Kidney (tissue), 14 donors: ENCODE data around the gene ZNF554. TPM values are rescaled to one million over a fixed set of nuclear protein-coding genes. Genes with fewer than 3 reads are reported as not detected.

ENCODE experiments used
- DNase-seq, 5 donors: peaks; one replicate each; pipeline ENCODE4 v3.0.0-alpha.2; 2013 to 2020
- FAIRE-seq: peaks from 2 replicates; lab custom pipeline; 2012; peaks lifted over from hg19 to GRCh38; lab: Jason Lieb, UNC
- H3K27ac ChIP-seq, 2 donors: one replicate each; pipeline ENCODE4 v1.7.0; 2013; ENCODE audit warnings: low read depth in 2 of 2, low read length in 2 of 2, inconsistent platforms in 1 of 2
- H3K27me3 ChIP-seq: one replicate; pipeline ENCODE4 v1.7.1; 2013; ENCODE audit warnings: low read length, inconsistent platforms; ENCODE audit not compliant: control insufficient read depth, insufficient read depth
- H3K36me3 ChIP-seq, 3 donors: one replicate each; pipeline versions ENCODE4 v1.7.0 to v1.7.1; 2013; ENCODE audit warnings: low read length in 3 of 3, control low read depth in 1 of 3, inconsistent platforms in 1 of 3; ENCODE audit not compliant: insufficient read depth in 3 of 3, control insufficient read depth in 2 of 3
- H3K4me1 ChIP-seq, 3 donors: one replicate each; pipeline versions ENCODE4 v1.7.0 to v1.7.1; 2013; ENCODE audit warnings: low read length in 3 of 3, inconsistent platforms in 1 of 3, low read depth in 1 of 3; ENCODE audit not compliant: control insufficient read depth in 2 of 3, insufficient read depth in 2 of 3
- H3K4me3 ChIP-seq, 3 donors: one replicate each; pipeline versions ENCODE4 v1.7.0 to v1.8.1; 2013; ENCODE audit warnings: low read length in 3 of 3, control low read depth in 1 of 3, inconsistent platforms in 1 of 3
- H3K9ac ChIP-seq, 3 donors: one replicate each; pipeline versions ENCODE4 v1.7.0 to v1.7.1; 2013; ENCODE audit warnings: low read length in 3 of 3, control low read depth in 1 of 3, inconsistent platforms in 1 of 3
- H3K9me3 ChIP-seq, 3 donors: one replicate each; pipeline versions ENCODE4 v1.7.0 to v1.7.1; 2013; ENCODE audit warnings: low read length in 3 of 3, control low read depth in 1 of 3, inconsistent platforms in 1 of 3; ENCODE audit not compliant: control insufficient read depth in 2 of 3, insufficient read depth in 1 of 3
- CTCF ChIP-seq: IDR thresholded peaks from 3 replicates; pipeline ENCODE4 v1.5.1; 2012; ENCODE audit warnings: mild to moderate bottlenecking, moderate library complexity, borderline replicate concordance; ENCODE audit not compliant: insufficient read depth; ENCODE audit errors: extremely low read depth
- intact Hi-C: fragments of 100-400 bp; cut with DNase I; formaldehyde crosslinking; loops from one replicate; pipeline ENCODE4 v1.11.1; 2022
- polyA plus RNA-seq: library from polyadenylated mRNA; stranded (reverse); fragments of 350-450 nt; fragmentation: Illumina TruSeq; extraction: RNeasy Lipid Tissue Mini Kit (QIAGEN cat#74804); gene quantifications from one replicate; pipeline ENCODE4 v1.2.3, GENCODE V29; 2014; ENCODE audit warnings: low read depth, low replicate concordance; ENCODE audit not compliant: insufficient read depth
- total RNA-seq: library from RNA; stranded (reverse); fragmentation: NEBNext Ultra II Directional; extraction: Animal tissue kit (Norgen Biotek cat#: 25700); gene quantifications from one replicate; pipeline ENCODE4 v1.2.1, GENCODE V29; 2021
- donor health status: control.
- donor health status: control.
- donor health status: control.
- donor health status: control.
- donor health status: control.
- donor health status: DM: yes; HTN: yes; CAD: no.
- donor health status: Normal renal cell carcinoma (clear cell type).

ZNF554 gene
- total and polyA plus RNA-seq, 2 donors from 2014 or later, result 3.6 to 6.9 TPM

DNA sequence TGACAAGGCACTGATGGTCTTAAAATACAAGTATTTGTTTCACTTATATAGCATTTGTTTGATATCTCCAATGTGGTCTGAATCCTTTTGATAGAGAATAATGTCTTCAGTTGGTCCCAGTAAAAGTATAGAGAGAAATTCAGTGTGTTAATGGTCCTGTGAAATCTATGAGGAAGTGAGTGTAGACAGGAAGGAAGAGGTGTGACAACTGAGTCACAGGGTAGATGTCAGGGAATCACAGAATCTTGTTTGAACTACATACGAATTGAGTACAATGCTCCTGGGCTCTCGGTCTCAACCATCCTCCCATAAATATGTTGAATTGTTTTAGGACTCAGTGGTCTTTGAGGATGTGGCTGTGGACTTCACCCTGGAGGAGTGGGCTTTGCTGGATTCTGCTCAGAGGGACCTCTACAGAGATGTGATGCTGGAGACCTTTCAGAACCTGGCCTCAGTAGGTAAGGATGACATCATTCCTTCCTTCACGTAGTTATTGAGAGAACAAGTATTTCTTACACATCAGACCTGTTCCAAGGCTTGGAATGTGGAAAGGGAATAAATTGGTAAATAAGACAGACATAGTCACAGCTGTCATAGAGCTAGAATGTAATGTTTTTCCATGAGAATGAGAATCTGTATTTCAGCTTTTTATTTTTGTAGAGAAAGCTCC, 30.7 kb downstream of the ZNF554 start:
- Histone ChIP-seq H3K36me3 (peaks cover 26 to 31% (median 27%) of the 10 kb centered on the region in 3 donors), H3K27me3 (no peaks in the 10 kb centered on the region), H3K27ac (no peak overlapping the region), H3K4me3 (no peak overlapping the region), H3K9ac (no peak overlapping the region), H3K4me1 (peaks cover 0 to 3% (median 0%) of the 10 kb centered on the region in 3 donors), H3K9me3 (peaks cover 18 to 54% (median 24%) of the 10 kb centered on the region in 3 donors)
- no peak for FAIRE-seq
- no peak for DNase-seq
- TF ChIP-seq CTCF, result no peak
- intact Hi-C loops, result no loop called here

DNA sequence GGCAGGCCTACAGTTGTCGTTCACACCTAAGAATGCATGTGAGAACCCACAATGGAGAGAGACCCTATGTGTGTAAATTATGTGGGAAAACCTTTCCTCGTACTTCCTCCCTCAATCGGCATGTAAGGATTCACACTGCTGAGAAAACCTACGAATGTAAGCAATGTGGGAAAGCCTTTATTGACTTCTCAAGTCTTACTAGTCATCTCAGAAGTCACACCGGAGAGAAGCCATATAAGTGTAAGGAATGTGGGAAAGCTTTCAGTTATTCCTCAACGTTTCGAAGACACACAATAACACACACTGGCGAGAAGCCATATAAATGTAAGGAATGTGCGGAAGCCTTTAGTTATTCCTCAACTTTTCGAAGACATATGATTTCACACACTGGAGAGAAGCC, 32.9 kb downstream of the ZNF554 start:
- peaks cover 18 to 49% (median 24%) of the 10 kb centered on the region in 3 donors for H3K9me3 ChIP-seq
- no peak for TF ChIP-seq CTCF
- no peaks in the 10 kb centered on the region for H3K27me3 ChIP-seq
- no peak overlapping the region for H3K27ac ChIP-seq
- H3K9ac ChIP-seq, result no peak overlapping the region
- intact Hi-C loops, result no loop called here
- DNase-seq (no peak), FAIRE-seq (no peak)
- H3K4me3 ChIP-seq, result peak overlapping the region in 2 of 3 donors; percentile 15 to 20
- H3K36me3 ChIP-seq, result peaks cover 26 to 31% (median 27%) of the 10 kb centered on the region in 3 donors
- no peaks in the 10 kb centered on the region for H3K4me1 ChIP-seq

DNA sequence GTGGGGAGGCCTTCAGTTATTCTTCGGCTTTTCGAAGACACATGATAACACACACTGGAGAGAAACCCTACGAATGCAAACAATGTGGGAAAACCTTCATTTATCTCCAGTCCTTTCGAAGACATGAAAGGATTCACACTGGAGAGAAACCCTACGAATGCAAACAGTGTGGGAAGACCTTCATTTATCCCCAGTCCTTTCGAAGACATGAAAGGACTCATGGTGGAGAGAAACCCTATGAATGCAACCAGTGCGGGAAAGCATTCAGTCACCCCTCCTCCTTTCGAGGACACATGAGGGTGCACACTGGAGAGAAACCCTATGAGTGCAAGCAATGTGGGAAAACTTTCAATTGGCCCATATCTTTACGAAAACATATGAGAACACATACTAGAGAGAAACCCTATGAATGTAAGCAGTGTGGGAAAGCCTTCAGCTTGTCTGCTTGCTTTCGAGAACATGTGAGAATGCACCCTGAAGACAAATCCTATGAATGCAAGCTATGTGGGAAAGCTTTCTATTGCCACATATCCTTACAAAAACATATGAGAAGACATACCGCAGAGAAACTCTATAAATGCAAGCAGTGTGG, 33.4 kb downstream of the ZNF554 start:
- no peak for DNase-seq
- H3K4me1 ChIP-seq, result no peaks in the 10 kb centered on the region
- H3K27me3 ChIP-seq, result no peaks in the 10 kb centered on the region
- no peak overlapping the region for H3K27ac ChIP-seq
- no peak overlapping the region for H3K9ac ChIP-seq
- H3K36me3 ChIP-seq, result peaks cover 26 to 31% (median 27%) of the 10 kb centered on the region in 3 donors
- H3K4me3 ChIP-seq, result peak overlapping the region in 2 of 3 donors; percentile 14 to 26
- no peak for TF ChIP-seq CTCF
- intact Hi-C loops, result no loop called here
- peaks cover 18 to 52% (median 24%) of the 10 kb centered on the region in 3 donors for H3K9me3 ChIP-seq
- no peak for FAIRE-seq
